Measurements from ENCODE around the gene TP73.

- TF ChIP-seq CTCF (IDR thresholded peaks at IDR 0.05; ENCODE audit: low read depth, low read length, poor library complexity, severe bottlenecking) (no peak), EZH2phosphoT487 (IDR thresholded peaks at IDR 0.05; ENCODE audit: borderline replicate concordance, low read length) (no peak)
These were observed 125.6 kb downstream of the TP73 start for GRCh38 chr1:3777647-3778589.

All from DOHH2 (cell line).